Fibroblast of skin of back (primary cell): ENCODE data around the gene DBR1.

Source experiments
- DNase-seq: peaks from one replicate; pipeline ENCODE4 v3.0.0-alpha.2; 2013

The DBR1 gene

GRCh38 chr3:138118612-138119422, 55.9 kb downstream of the DBR1 start:
- DNase-seq: peak; percentile 72

- DNase-seq: peak; percentile 88
Measured at GRCh38 chr3:138114988-138115971, 59.4 kb downstream of the DBR1 start, which contains the start of gene DZIP1L. Gene DZIP1L, minus strand, starts transcription at chr3:138115608. Its CDS starts 11,637 bp downstream, at chr3:138103971.

GRCh38 chr3:138114431-138114918, 60.2 kb downstream of the DBR1 start:
- DNase-seq: peak; percentile 52

- no peak for DNase-seq
Measured at GRCh38 chr3:138113326-138113725, 61.4 kb downstream of the DBR1 start.

GRCh38 chr3:138112362-138112761, 62.4 kb downstream of the DBR1 start:
- DNase-seq: no peak
